HepG2 (cell line): Measurements from ENCODE around the gene CDH1. TPM values are rescaled to one million over a fixed set of nuclear protein-coding genes. Genes with fewer than 3 reads are reported as not detected.

Source experiments
- ADNP ChIP-seq: sonication (generic); formaldehyde crosslinking; IDR thresholded peaks from 2 replicates; pipeline ENCODE4 v1.4.0; 2020; ENCODE audit warnings: missing genetic modification reagents
- CBX2 ChIP-seq, 2 experiments: fragments of 200-600 bp in 1 of 2; sonication (generic); formaldehyde crosslinking in 1 of 2; IDR thresholded peaks; 2 replicates each; pipeline versions ENCODE4 v1.7.0 to v1.8.1; 2018 to 2022; ENCODE audit warnings: low read depth in 2 of 2, low read length in 1 of 2, mild to moderate bottlenecking in 1 of 2, missing genetic modification reagents in 1 of 2
- EED ChIP-seq: sonication (generic); formaldehyde crosslinking; IDR thresholded peaks from 2 replicates; pipeline ENCODE4 v1.5.0; 2020; ENCODE audit warnings: mild to moderate bottlenecking, missing genetic modification reagents
- HOXA7 ChIP-seq: sonication (generic); formaldehyde crosslinking; IDR thresholded peaks from 2 replicates; pipeline ENCODE4 v1.8.1; 2022; ENCODE audit warnings: mild to moderate bottlenecking, missing genetic modification reagents, moderate library complexity
- KDM1A ChIP-seq: IDR thresholded peaks from 2 replicates; pipeline ENCODE4 v1.6.1; 2016; ENCODE audit warnings: missing compliant biosample characterization
- KDM5A ChIP-seq: fragments of 200-600 bp; sonication (generic); IDR thresholded peaks from 2 replicates; pipeline ENCODE4 v1.7.0; 2018; ENCODE audit warnings: antibody characterized with exemption, mild to moderate bottlenecking, low read length, borderline replicate concordance
- KMT2A ChIP-seq: sonication (generic); formaldehyde crosslinking; IDR thresholded peaks from 2 replicates; pipeline ENCODE4 v1.4.0; 2020; ENCODE audit warnings: missing genetic modification reagents
- NR3C1 ChIP-seq: sonication (generic); formaldehyde crosslinking; IDR thresholded peaks from 2 replicates; pipeline ENCODE4 v1.4.0; 2020; ENCODE audit warnings: missing genetic modification reagents
- PCBP1 ChIP-seq: fragments of 200-400 bp; formaldehyde crosslinking; IDR thresholded peaks from 2 replicates; pipeline ENCODE4 v1.6.1; 2017; ENCODE audit warnings: mild to moderate bottlenecking, low read depth, low read length, borderline replicate concordance
- REL ChIP-seq: sonication (generic); formaldehyde crosslinking; conservative IDR thresholded peaks from 2 replicates; pipeline ENCODE4 v1.8.0; 2022; ENCODE audit warnings: mild to moderate bottlenecking, missing genetic modification reagents, moderate library complexity
- ZBTB38 ChIP-seq: sonication (generic); formaldehyde crosslinking; IDR thresholded peaks from 2 replicates; pipeline ENCODE4 v1.5.1; 2020; ENCODE audit warnings: mild to moderate bottlenecking, missing genetic modification reagents
- ZC3H4 ChIP-seq: sonication (generic); formaldehyde crosslinking; IDR thresholded peaks from 2 replicates; pipeline ENCODE4 v1.4.0; 2020; ENCODE audit warnings: missing genetic modification reagents, borderline replicate concordance
- ZNF12 ChIP-seq: sonication (generic); formaldehyde crosslinking; IDR thresholded peaks from 2 replicates; pipeline ENCODE4 v1.5.0; 2020; ENCODE audit warnings: missing genetic modification reagents
- ZNF317 ChIP-seq: sonication (generic); formaldehyde crosslinking; IDR thresholded peaks from 2 replicates; pipeline ENCODE4 v1.5.0; 2020; ENCODE audit warnings: mild to moderate bottlenecking, missing genetic modification reagents
- ZNF7 ChIP-seq: IDR thresholded peaks from 2 replicates; pipeline ENCODE4 v1.6.1; 2016; ENCODE audit warnings: missing biosample characterization, missing genetic modification reagents
- ZNF746 ChIP-seq: sonication (generic); formaldehyde crosslinking; IDR thresholded peaks from 2 replicates; pipeline ENCODE4 v1.8.0; 2022; ENCODE audit warnings: mild to moderate bottlenecking, missing genetic modification reagents
- ZSCAN29 ChIP-seq: sonication (generic); formaldehyde crosslinking; conservative IDR thresholded peaks from 2 replicates; pipeline ENCODE4 v1.4.0; 2020; ENCODE audit warnings: mild to moderate bottlenecking, missing genetic modification reagents
- polyA plus RNA-seq, 8 experiments: library from polyadenylated mRNA; depleted of rRNA in 3 of 8; stranded (reverse) in 7 of 8; unstranded in 1 of 8; fragments of >200 nt; fragmentation: Illumina TruSeq in 4 of 8; extraction: Trizol in 4 of 8; gene quantifications; 2 replicates each; pipeline versions ENCODE4 v1.2.1 to v1.2.3, GENCODE V29; 2011 to 2016; ENCODE audit warnings: low read depth in 4 of 8, missing spikeins in 1 of 8, mixed read lengths in 1 of 8; ENCODE audit not compliant: insufficient read depth in 1 of 8
- total RNA-seq, 5 experiments: library from RNA; depleted of rRNA; stranded (reverse); fragments of >200 nt; fragmentation: Illumina TruSeq; extraction: Trizol; gene quantifications; 2 replicates each; pipeline ENCODE4 v1.2.3, GENCODE V29; 2016; ENCODE audit warnings: low read depth in 1 of 5
- TF ChIP-seq, protein P1 (sequence below): sonication (generic); formaldehyde crosslinking; IDR thresholded peaks from 2 replicates; pipeline ENCODE4 v1.4.0; 2020; ENCODE audit warnings: missing genetic modification reagents
- TF ChIP-seq, protein P2 (sequence below): sonication (generic); formaldehyde crosslinking; IDR thresholded peaks from 2 replicates; pipeline ENCODE4 v1.5.0; 2020; ENCODE audit warnings: mild to moderate bottlenecking, missing genetic modification reagents
- TF ChIP-seq, protein P3 (sequence below): sonication (generic); formaldehyde crosslinking; conservative IDR thresholded peaks from 2 replicates; pipeline ENCODE4 v1.4.0; 2020; ENCODE audit warnings: missing genetic modification reagents

Gene CDH1
- total and polyA plus RNA-seq, 2 of the 13 experiments (the other 11 are each of a cell fraction or from before 2014, with no cell fraction given): 0.95 to 9.8 TPM

DNA sequence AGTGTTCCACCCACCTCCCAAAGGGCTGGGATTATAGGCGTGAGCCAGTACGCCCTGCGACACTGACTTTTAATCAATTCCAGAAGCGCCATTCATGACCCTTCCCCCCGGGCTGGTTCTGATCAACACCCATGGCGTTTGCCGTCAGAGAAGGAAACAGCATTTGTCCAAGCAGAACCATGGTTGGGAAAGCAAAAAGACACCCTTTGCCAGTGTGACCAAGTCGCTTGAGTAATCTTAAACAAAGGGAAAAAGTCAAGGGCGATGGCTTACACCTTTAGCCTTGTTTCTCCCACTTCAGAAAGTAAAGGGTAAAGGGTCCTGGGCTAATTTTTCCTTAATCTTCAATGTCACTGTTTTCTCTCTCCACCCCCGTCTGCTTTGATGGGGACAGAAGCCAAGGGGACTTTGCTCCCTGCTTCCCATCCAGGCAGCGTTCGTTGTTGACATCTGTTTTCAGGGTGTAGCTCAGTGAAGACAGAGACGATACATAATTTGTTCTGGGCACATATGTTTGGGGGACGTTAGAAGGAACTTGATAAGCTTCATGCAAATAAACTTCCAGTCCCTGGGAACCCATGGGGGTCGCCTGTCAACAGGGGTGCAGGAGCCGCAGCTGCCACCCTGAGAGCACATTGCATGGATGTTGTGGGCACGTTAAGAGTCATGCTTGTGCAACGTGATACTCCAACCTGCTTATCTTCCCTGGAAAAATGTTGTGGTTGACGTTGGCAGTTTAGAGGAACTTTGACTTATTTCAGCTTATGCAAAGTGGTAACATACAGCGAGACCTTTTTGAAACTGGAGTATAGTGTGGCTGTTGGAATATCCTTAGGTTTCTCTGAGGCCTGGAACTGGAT is 55.6 kb downstream of the CDH1 start (continued):
- TF ChIP-seq EED (CRISPR knock-in tag): 0 out of 2 replicates have a peak, but pooled peaks have one; percentile 11
- TF ChIP-seq PCBP1: no peak
- no peak for TF ChIP-seq CBX2 (IDR thresholded peaks at IDR 0.05; ENCODE audit: low read depth, low read length)
- no peak for TF ChIP-seq CBX2 (CRISPR knock-in tag; IDR thresholded peaks at IDR 0.05; ENCODE audit: low read depth)
- TF ChIP-seq, protein P1, sequence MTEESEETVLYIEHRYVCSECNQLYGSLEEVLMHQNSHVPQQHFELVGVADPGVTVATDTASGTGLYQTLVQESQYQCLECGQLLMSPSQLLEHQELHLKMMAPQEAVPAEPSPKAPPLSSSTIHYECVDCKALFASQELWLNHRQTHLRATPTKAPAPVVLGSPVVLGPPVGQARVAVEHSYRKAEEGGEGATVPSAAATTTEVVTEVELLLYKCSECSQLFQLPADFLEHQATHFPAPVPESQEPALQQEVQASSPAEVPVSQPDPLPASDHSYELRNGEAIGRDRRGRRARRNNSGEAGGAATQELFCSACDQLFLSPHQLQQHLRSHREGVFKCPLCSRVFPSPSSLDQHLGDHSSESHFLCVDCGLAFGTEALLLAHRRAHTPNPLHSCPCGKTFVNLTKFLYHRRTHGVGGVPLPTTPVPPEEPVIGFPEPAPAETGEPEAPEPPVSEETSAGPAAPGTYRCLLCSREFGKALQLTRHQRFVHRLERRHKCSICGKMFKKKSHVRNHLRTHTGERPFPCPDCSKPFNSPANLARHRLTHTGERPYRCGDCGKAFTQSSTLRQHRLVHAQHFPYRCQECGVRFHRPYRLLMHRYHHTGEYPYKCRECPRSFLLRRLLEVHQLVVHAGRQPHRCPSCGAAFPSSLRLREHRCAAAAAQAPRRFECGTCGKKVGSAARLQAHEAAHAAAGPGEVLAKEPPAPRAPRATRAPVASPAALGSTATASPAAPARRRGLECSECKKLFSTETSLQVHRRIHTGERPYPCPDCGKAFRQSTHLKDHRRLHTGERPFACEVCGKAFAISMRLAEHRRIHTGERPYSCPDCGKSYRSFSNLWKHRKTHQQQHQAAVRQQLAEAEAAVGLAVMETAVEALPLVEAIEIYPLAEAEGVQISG: peak; percentile 48; the same call in 1 of the 2 replicates
- no peak for TF ChIP-seq ZBTB38 (CRISPR knock-in tag)
- TF ChIP-seq, protein P2, sequence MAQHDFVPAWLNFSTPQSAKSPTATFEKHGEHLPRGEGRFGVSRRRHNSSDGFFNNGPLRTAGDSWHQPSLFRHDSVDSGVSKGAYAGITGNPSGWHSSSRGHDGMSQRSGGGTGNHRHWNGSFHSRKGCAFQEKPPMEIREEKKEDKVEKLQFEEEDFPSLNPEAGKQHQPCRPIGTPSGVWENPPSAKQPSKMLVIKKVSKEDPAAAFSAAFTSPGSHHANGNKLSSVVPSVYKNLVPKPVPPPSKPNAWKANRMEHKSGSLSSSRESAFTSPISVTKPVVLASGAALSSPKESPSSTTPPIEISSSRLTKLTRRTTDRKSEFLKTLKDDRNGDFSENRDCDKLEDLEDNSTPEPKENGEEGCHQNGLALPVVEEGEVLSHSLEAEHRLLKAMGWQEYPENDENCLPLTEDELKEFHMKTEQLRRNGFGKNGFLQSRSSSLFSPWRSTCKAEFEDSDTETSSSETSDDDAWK (CRISPR knock-in tag): no peak
- TF ChIP-seq ZNF12 (CRISPR knock-in tag): no peak
- TF ChIP-seq ZSCAN29 (CRISPR knock-in tag): no peak
- no peak for TF ChIP-seq ZNF7 (CRISPR knock-in tag)
- peak; percentile 4; the same call in 1 of the 2 replicates for TF ChIP-seq KDM1A (CRISPR knock-in tag)
- no peak; the same call in 1 of the 2 replicates for TF ChIP-seq KDM5A
- no peak for TF ChIP-seq REL (CRISPR knock-in tag)
- TF ChIP-seq, protein P3, sequence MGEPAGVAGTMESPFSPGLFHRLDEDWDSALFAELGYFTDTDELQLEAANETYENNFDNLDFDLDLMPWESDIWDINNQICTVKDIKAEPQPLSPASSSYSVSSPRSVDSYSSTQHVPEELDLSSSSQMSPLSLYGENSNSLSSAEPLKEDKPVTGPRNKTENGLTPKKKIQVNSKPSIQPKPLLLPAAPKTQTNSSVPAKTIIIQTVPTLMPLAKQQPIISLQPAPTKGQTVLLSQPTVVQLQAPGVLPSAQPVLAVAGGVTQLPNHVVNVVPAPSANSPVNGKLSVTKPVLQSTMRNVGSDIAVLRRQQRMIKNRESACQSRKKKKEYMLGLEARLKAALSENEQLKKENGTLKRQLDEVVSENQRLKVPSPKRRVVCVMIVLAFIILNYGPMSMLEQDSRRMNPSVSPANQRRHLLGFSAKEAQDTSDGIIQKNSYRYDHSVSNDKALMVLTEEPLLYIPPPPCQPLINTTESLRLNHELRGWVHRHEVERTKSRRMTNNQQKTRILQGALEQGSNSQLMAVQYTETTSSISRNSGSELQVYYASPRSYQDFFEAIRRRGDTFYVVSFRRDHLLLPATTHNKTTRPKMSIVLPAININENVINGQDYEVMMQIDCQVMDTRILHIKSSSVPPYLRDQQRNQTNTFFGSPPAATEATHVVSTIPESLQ (CRISPR knock-in tag): no peak
- TF ChIP-seq HOXA7 (CRISPR knock-in tag): no peak
- TF ChIP-seq KMT2A (CRISPR knock-in tag): peak; percentile 29
- no peak; the same call in 1 of the 2 replicates for TF ChIP-seq ZNF317 (CRISPR knock-in tag)
- peak; percentile 50; the same call in 1 of the 2 replicates for TF ChIP-seq ADNP (CRISPR knock-in tag)
- TF ChIP-seq ZNF746: peak; percentile 84
- no peak for TF ChIP-seq NR3C1
- TF ChIP-seq ZC3H4 (CRISPR knock-in tag): 0 out of 2 replicates have a peak, but pooled peaks have one; percentile 59
